Stimulated activated CD8-positive, alpha-beta memory T cell treated with anti-CD3 and anti-CD28 coated beads, Interleukin-12 subunit alpha, Interleukin-12 subunit beta, amount 100 ng/mL, for 4 hours (primary cell): ENCODE measurements around the gene PRKCA.
"Not testable (repeated sequence)": the region's sequence is repeated elsewhere in the genome, so short reads cannot be mapped to it uniquely, and the experiment has no call there.

Source experiments
- DNase-seq: peaks from one replicate; pipeline ENCODE4 v3.0.0-alpha.2; 2020; ENCODE audit warnings: low read depth

PRKCA gene

GRCh38 chr17:66489576-66489975, 187.2 kb downstream of the PRKCA start:
- DNase-seq, result not testable (repeated sequence)

- no peak for DNase-seq
Observed at GRCh38 chr17:66491213-66491612, 188.8 kb downstream of the PRKCA start.

- DNase-seq, result no peak
Observed at GRCh38 chr17:66491665-66492064, 189.3 kb downstream of the PRKCA start.

GRCh38 chr17:66492080-66492479, 189.7 kb downstream of the PRKCA start:
- no peak for DNase-seq

- DNase-seq, result no peak
Observed at GRCh38 chr17:66492561-66493005, 190.2 kb downstream of the PRKCA start.

- DNase-seq, result no peak
Observed at GRCh38 chr17:66493283-66494019, 191.0 kb downstream of the PRKCA start.

- no peak for DNase-seq
Observed at GRCh38 chr17:66494023-66494803, 191.8 kb downstream of the PRKCA start.

GRCh38 chr17:66495035-66495434, 192.6 kb downstream of the PRKCA start:
- DNase-seq, result no peak

- DNase-seq, result no peak
Observed at GRCh38 chr17:66496306-66496705, 193.9 kb downstream of the PRKCA start.

- no peak for DNase-seq
Observed at GRCh38 chr17:66498580-66498979, 196.2 kb downstream of the PRKCA start.

GRCh38 chr17:66506641-66507040, 204.2 kb downstream of the PRKCA start:
- DNase-seq, result no peak

GRCh38 chr17:66507103-66507923, 204.9 kb downstream of the PRKCA start:
- DNase-seq, result no peak

- DNase-seq, result no peak
Observed at GRCh38 chr17:66507982-66508760, 205.8 kb downstream of the PRKCA start.

GRCh38 chr17:66508896-66509844, 206.8 kb downstream of the PRKCA start:
- DNase-seq, result no peak

- no peak for DNase-seq
Observed at GRCh38 chr17:66509926-66510325, 207.5 kb downstream of the PRKCA start.

- no peak for DNase-seq
Observed at GRCh38 chr17:66511135-66511534, 208.7 kb downstream of the PRKCA start.

- no peak for DNase-seq
Observed at GRCh38 chr17:66514227-66514806, 211.9 kb downstream of the PRKCA start.

- DNase-seq, result no peak
Observed at GRCh38 chr17:66515974-66516373, 213.6 kb downstream of the PRKCA start.

- no peak for DNase-seq
Observed at GRCh38 chr17:66517336-66518009, 215.1 kb downstream of the PRKCA start.

GRCh38 chr17:66518108-66518507, 215.7 kb downstream of the PRKCA start:
- DNase-seq, result no peak
